B cell (primary cell): ENCODE measurements around the gene SOX13. TPM values are rescaled to one million over a fixed set of nuclear protein-coding genes. Genes with fewer than 3 reads are reported as not detected.

Source experiments
- ATAC-seq: fragments of 200-7000 bp; cut with Tn5 transposase; one replicate; pipeline ENCODE4 v1.10.0; 2021; ENCODE audit warnings: low read depth, mild to moderate bottlenecking, moderate number of reproducible peaks, moderate library complexity
- CTCF ChIA-PET: fragments of 350-600 bp; sonication (Branson Sonifier 250); formaldehyde crosslinking; loops from one replicate; lab custom pipeline; 2021; ENCODE audit warnings: antibody characterized with exemption, inconsistent platforms; lab: Charles Lee
- POLR2A ChIA-PET: fragments of 350-600 bp; sonication (Branson Sonifier 250); formaldehyde crosslinking; loops from one replicate; lab custom pipeline; 2021; ENCODE audit warnings: antibody characterized with exemption; lab: Charles Lee
- DNase-seq: peaks from one replicate; pipeline ENCODE4 v3.0.0; 2013
- H2AFZ ChIP-seq: 2 replicates; pipeline ENCODE4 v1.6.1; 2012; ENCODE audit warnings: mild to moderate bottlenecking, low read depth, low read length; ENCODE audit not compliant: insufficient read depth, poor library complexity, severe bottlenecking
- H3K27ac ChIP-seq, 2 donors: 1 replicate in 1 of 2; 2 replicates in 1 of 2; pipeline ENCODE4 v1.5.1; 2012 to 2013; ENCODE audit warnings: low read length in 2 of 2, mild to moderate bottlenecking in 2 of 2, moderate library complexity in 1 of 2
- H3K27me3 ChIP-seq, 4 experiments: fragments of 200-600 bp in 1 of 4; sonication (generic) in 1 of 4; replicated peaks in 1 of 4; 1 replicate in 2 of 4; 2 replicates in 2 of 4; pipeline versions ENCODE4 v1.6.1 to v1.7.0; 2013 to 2016; ENCODE audit warnings: low read length in 3 of 4, mild to moderate bottlenecking in 2 of 4, mixed read lengths in 1 of 4, moderate library complexity in 1 of 4; ENCODE audit not compliant: insufficient read depth in 4 of 4, control insufficient read depth in 3 of 4; ENCODE audit errors: control extremely low read depth in 1 of 4
- H3K36me3 ChIP-seq, 2 experiments: replicated peaks in 1 of 2; 1 replicate in 1 of 2; 2 replicates in 1 of 2; pipeline versions ENCODE4 v1.6.1 to v1.7.1; 2013; ENCODE audit warnings: low read length in 1 of 2; ENCODE audit not compliant: insufficient read depth in 2 of 2, control insufficient read depth in 1 of 2; ENCODE audit errors: control extremely low read depth in 1 of 2, extremely low read depth in 1 of 2
- H3K4me1 ChIP-seq, 2 donors: fragments of 200-600 bp in 1 of 2; sonication (generic) in 1 of 2; 1 replicate in 1 of 2; 2 replicates in 1 of 2; pipeline versions ENCODE4 v1.5.1 to v1.6.1; 2013 to 2017; ENCODE audit warnings: low read length in 2 of 2; ENCODE audit not compliant: control insufficient read depth in 2 of 2, insufficient read depth in 2 of 2
- H3K4me2 ChIP-seq: replicated peaks from 2 replicates; pipeline ENCODE3; 2012; ENCODE audit warnings: mild to moderate bottlenecking, low read depth, low read length; ENCODE audit not compliant: poor library complexity, severe bottlenecking
- H3K4me3 ChIP-seq, 5 experiments: fragments of 200-600 bp in 1 of 5; sonication (generic) in 1 of 5; 1 replicate in 3 of 5; 2 replicates in 2 of 5; pipeline versions ENCODE4 v1.5.1 to v1.7.0; 2011 to 2016; ENCODE audit warnings: low read length in 4 of 5, mild to moderate bottlenecking in 4 of 5, low read depth in 2 of 5, control low read depth in 1 of 5, moderate library complexity in 1 of 5; ENCODE audit not compliant: insufficient read depth in 1 of 5; ENCODE audit errors: control extremely low read depth in 1 of 5, extremely low read depth in 1 of 5
- H3K79me2 ChIP-seq: fragments of 200-600 bp; sonication (generic); one replicate; pipeline ENCODE4 v1.6.0; 2016; ENCODE audit warnings: low read length; ENCODE audit not compliant: control insufficient read depth, insufficient read depth
- H3K9ac ChIP-seq: fragments of 200-600 bp; sonication (generic); 2 replicates; pipeline ENCODE4 v1.6.1; 2017; ENCODE audit warnings: mild to moderate bottlenecking, low read length, moderate library complexity
- H3K9me3 ChIP-seq, 3 donors: one replicate each; pipeline versions ENCODE4 v1.6.1 to v1.7.1; 2013; ENCODE audit warnings: low read length in 2 of 3; ENCODE audit not compliant: control insufficient read depth in 2 of 3, insufficient read depth in 1 of 3; ENCODE audit errors: control extremely low read depth in 1 of 3
- H4K20me1 ChIP-seq: 2 replicates; pipeline ENCODE4 v1.6.0; 2012; ENCODE audit warnings: mild to moderate bottlenecking, low read length; ENCODE audit not compliant: insufficient read depth, control insufficient read depth, poor library complexity, severe bottlenecking
- H3K27ac Mint-ChIP-seq: one replicate; pipeline ENCODE4 v1.8.0; 2021; ENCODE audit warnings: mixed read lengths
- H3K27me3 Mint-ChIP-seq: one replicate; pipeline ENCODE4 v1.8.0; 2021; ENCODE audit warnings: mixed read lengths
- H3K4me1 Mint-ChIP-seq: one replicate; pipeline ENCODE4 v1.8.0; 2021; ENCODE audit warnings: mixed read lengths
- H3K4me3 Mint-ChIP-seq: one replicate; pipeline ENCODE4 v1.8.0; 2021; ENCODE audit warnings: mixed read lengths
- H3K9me3 Mint-ChIP-seq: one replicate; pipeline ENCODE4 v1.8.0; 2022; ENCODE audit warnings: mixed read lengths; ENCODE audit not compliant: insufficient read depth
- EZH2 ChIP-seq: IDR thresholded peaks from 2 replicates; pipeline ENCODE4 v1.6.1; 2012; ENCODE audit warnings: borderline replicate concordance, low read depth, mild to moderate bottlenecking, moderate library complexity, low read length; ENCODE audit not compliant: insufficient read depth, poor library complexity, severe bottlenecking
- WGBS: methylation state at CpG from one replicate; pipeline ENCODE4 v1.1.5; 2013; ENCODE audit warnings: missing lambda C conversion rate; ENCODE audit not compliant: insufficient coverage; 5-methylcytosine and 5-hydroxymethylcytosine counted together
- intact Hi-C: fragments of 100-400 bp; cut with micrococcal nuclease; formaldehyde crosslinking; loops from one replicate; pipeline ENCODE4 v1.10.0; 2022
- polyA plus RNA-seq: library from polyadenylated mRNA; depleted of rRNA; stranded (reverse); fragments of >200 nt; gene quantifications from 2 replicates; pipeline ENCODE4 v1.2.3, GENCODE V29; 2012
- total RNA-seq, 2 donors: library from RNA; stranded (reverse); fragments of 120-200 nt in 1 of 2; gene quantifications; 1 replicate in 1 of 2; 2 replicates in 1 of 2; pipeline versions ENCODE4 v1.2.3 to v1.2.4, GENCODE V29; 2013 to 2022
- TF ChIP-seq, protein P1 (sequence below): fragments of 200-600 bp; IDR thresholded peaks from one replicate; pipeline ENCODE4 v1.8.0; 2022; ENCODE audit warnings: antibody characterized with exemption, mild to moderate bottlenecking

Gene SOX13
- total and polyA plus RNA-seq, 2 donors (not counting 1 experiment from before 2014, with no cell fraction given): 0.15 to 1.3 TPM

DNA sequence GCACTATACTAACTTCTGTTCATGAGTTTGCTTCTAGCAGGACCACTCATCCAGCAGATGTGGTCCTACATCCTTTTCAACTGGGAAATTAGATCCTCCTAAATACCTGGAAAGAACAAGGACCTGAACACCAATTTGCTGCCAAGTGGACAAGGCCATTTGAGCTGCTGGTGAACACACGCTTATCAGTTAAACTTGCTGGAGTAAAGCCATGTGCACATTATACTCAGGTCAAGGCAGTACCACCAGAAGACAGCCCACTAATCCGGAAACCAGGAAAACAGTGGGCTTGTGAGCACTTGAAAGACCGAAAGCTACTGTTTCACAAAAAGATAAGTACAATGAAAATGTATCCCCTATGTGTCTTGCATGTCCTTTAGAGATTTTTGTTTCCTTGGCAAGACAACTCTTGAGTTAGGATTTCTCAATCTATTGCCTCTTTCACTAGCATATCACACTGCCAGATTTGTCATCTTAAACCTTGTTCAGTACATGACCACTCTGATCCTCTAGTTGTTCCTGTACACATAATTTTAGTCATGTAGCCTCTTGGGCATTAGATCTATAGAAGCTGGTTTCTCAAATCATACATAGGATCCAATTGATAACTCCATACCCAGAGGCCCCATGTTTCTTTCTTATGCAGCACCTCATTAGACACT lies 97.7 kb downstream of the SOX13 start:
- ChIA-PET CTCF (interaction anchor here (0.8 to 2.3 kb wide), 2 partner anchors 36 to 192 kb away, joined by 3 to 5 read pairs; no protein-coding TSS in a partner anchor), POLR2A (no interaction called here)
- peaks cover 14% of the 10 kb centered on the region for H3K27me3 Mint-ChIP-seq
- Histone ChIP-seq H3K27me3 (peaks cover 0 to 9% (median 2%) of the 10 kb centered on the region in 4 experiments), H3K36me3 (no peaks in the 10 kb centered on the region), H3K27ac (no peak overlapping the region), H2AFZ (no peak overlapping the region), H4K20me1 (no peaks in the 10 kb centered on the region), H3K79me2 (no peaks in the 10 kb centered on the region), H3K9me3 (peaks cover 11 to 41% (median 41%) of the 10 kb centered on the region in 3 donors), H3K9ac (no peak overlapping the region), H3K4me2 (no peak overlapping the region), H3K4me3 (no peak overlapping the region), H3K4me1 (no peaks in the 10 kb centered on the region)
- H3K9me3 Mint-ChIP-seq: peaks cover 12% of the 10 kb centered on the region
- 90% methylated on average over 3 of the region's 3 CpGs for WGBS
- intact Hi-C loops: no loop called here
- no peaks in the 10 kb centered on the region for H3K4me1 Mint-ChIP-seq
- no peak overlapping the region for H3K4me3 Mint-ChIP-seq
- TF ChIP-seq EZH2: no peak
- TF ChIP-seq, protein P1, sequence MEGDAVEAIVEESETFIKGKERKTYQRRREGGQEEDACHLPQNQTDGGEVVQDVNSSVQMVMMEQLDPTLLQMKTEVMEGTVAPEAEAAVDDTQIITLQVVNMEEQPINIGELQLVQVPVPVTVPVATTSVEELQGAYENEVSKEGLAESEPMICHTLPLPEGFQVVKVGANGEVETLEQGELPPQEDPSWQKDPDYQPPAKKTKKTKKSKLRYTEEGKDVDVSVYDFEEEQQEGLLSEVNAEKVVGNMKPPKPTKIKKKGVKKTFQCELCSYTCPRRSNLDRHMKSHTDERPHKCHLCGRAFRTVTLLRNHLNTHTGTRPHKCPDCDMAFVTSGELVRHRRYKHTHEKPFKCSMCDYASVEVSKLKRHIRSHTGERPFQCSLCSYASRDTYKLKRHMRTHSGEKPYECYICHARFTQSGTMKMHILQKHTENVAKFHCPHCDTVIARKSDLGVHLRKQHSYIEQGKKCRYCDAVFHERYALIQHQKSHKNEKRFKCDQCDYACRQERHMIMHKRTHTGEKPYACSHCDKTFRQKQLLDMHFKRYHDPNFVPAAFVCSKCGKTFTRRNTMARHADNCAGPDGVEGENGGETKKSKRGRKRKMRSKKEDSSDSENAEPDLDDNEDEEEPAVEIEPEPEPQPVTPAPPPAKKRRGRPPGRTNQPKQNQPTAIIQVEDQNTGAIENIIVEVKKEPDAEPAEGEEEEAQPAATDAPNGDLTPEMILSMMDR: no peak
- no peak overlapping the region for H3K27ac Mint-ChIP-seq
- DNase-seq (no peak), ATAC-seq (no peak)

GRCh38 chr1:204171751-204172178 lies 98.8 kb downstream of the SOX13 start:
- peaks cover 0 to 3% (median 0%) of the 10 kb centered on the region in 4 experiments for H3K27me3 ChIP-seq
- no peak overlapping the region for H3K9ac ChIP-seq
- H3K4me3 ChIP-seq: no peak overlapping the region
- intact Hi-C loops: no loop called here
- TF ChIP-seq EZH2: no peak
- TF ChIP-seq, protein P1: no peak
- CTCF ChIA-PET: interaction anchor here (2.3 to 2.9 kb wide), 2 partner anchors 8 to 191 kb away, joined by 5 to 12 read pairs; no protein-coding TSS in a partner anchor
- DNase-seq (no peak), ATAC-seq (no peak)
- peaks cover 12% of the 10 kb centered on the region for H3K9me3 Mint-ChIP-seq
- no CpG with 5 or more reads among the region's 4 CpGs for WGBS
- no peak overlapping the region for H3K27ac Mint-ChIP-seq
- peaks cover 11 to 41% (median 32%) of the 10 kb centered on the region in 3 donors for H3K9me3 ChIP-seq
- no peaks in the 10 kb centered on the region for H4K20me1 ChIP-seq
- peaks cover 8% of the 10 kb centered on the region for H3K27me3 Mint-ChIP-seq
- H3K79me2 ChIP-seq: no peaks in the 10 kb centered on the region
- H3K4me3 Mint-ChIP-seq: no peak overlapping the region
- no peaks in the 10 kb centered on the region for H3K36me3 ChIP-seq
- H3K4me2 ChIP-seq: no peak overlapping the region
- no peak overlapping the region for H2AFZ ChIP-seq
- no peak overlapping the region for H3K27ac ChIP-seq
- POLR2A ChIA-PET: interaction anchor here (0.5 kb wide), 1 partner anchor 251 kb away, joined by 3 read pairs; no protein-coding TSS in a partner anchor
- H3K4me1 Mint-ChIP-seq: no peaks in the 10 kb centered on the region
- H3K4me1 ChIP-seq: no peaks in the 10 kb centered on the region
